HepG2 (cell line): ENCODE measurements around the gene L3MBTL1. TPM values are rescaled to one million over a fixed set of nuclear protein-coding genes. Genes with fewer than 3 reads are reported as not detected.
A peak's percentile ranks its signal among the peaks of the same experiment; 100 is the strongest.

ENCODE experiments used
- AGO2 ChIP-seq: fragments of 200-400 bp; formaldehyde crosslinking; optimal IDR thresholded peaks from 2 replicates; pipeline ENCODE3; 2017; ENCODE audit warnings: mild to moderate bottlenecking, low read depth, low read length, moderate library complexity
- ARID2 ChIP-seq: sonication (generic); formaldehyde crosslinking; IDR thresholded peaks from 2 replicates; pipeline ENCODE4 v1.8.1; 2022; ENCODE audit warnings: mild to moderate bottlenecking, missing genetic modification reagents, borderline replicate concordance
- ATF4 ChIP-seq, 2 experiments: fragments of 450-650 bp in 1 of 2; sonication (generic) in 1 of 2; formaldehyde crosslinking; IDR thresholded peaks; 2 replicates each; pipeline versions ENCODE4 v1.5.0 to v1.8.0; 2020 to 2022; ENCODE audit warnings: mild to moderate bottlenecking in 1 of 2, missing genetic modification reagents in 1 of 2
- CENPX ChIP-seq: sonication (generic); formaldehyde crosslinking; IDR thresholded peaks from 2 replicates; pipeline ENCODE4 v1.9.0; 2021; ENCODE audit warnings: mild to moderate bottlenecking, missing genetic modification reagents, moderate library complexity
- FOSL2 ChIP-seq: sonication (generic); formaldehyde crosslinking; IDR thresholded peaks from 2 replicates; pipeline ENCODE4 v1.4.0; 2020; ENCODE audit warnings: missing genetic modification reagents
- MBD4 ChIP-seq: IDR thresholded peaks from 2 replicates; pipeline ENCODE4 v1.6.1; 2012; ENCODE audit warnings: low read length, inconsistent platforms, borderline replicate concordance
- PHF21A ChIP-seq: sonication (generic); formaldehyde crosslinking; IDR thresholded peaks from 2 replicates; pipeline ENCODE4 v1.5.0; 2020; ENCODE audit warnings: mild to moderate bottlenecking, missing genetic modification reagents
- RBM39 ChIP-seq: fragments of 200-400 bp; formaldehyde crosslinking; IDR thresholded peaks from one replicate; pipeline ENCODE4 v1.6.1; 2018; ENCODE audit warnings: antibody characterized with exemption, mild to moderate bottlenecking, low read depth, low read length; ENCODE audit not compliant: poor library complexity, severe bottlenecking
- RCOR2 ChIP-seq: IDR thresholded peaks from 2 replicates; pipeline ENCODE4 v1.6.1; 2016; ENCODE audit warnings: missing biosample characterization, missing genetic modification reagents
- RFXANK ChIP-seq: IDR thresholded peaks from 2 replicates; pipeline ENCODE4 v1.6.1; 2016
- SAP130 ChIP-seq: IDR thresholded peaks from 2 replicates; pipeline ENCODE4 v1.6.1; 2016; ENCODE audit warnings: low read depth
- TRIM22 ChIP-seq: fragments of 450-650 bp; IDR thresholded peaks from 2 replicates; pipeline ENCODE4 v1.6.1; 2017
- ZBTB20 ChIP-seq: sonication (generic); formaldehyde crosslinking; IDR thresholded peaks from 2 replicates; pipeline ENCODE4 v1.8.1; 2023; ENCODE audit warnings: missing genetic modification reagents, low read depth, mild to moderate bottlenecking, borderline replicate concordance
- ZFP90 ChIP-seq: sonication (generic); formaldehyde crosslinking; IDR thresholded peaks from 2 replicates; pipeline ENCODE4 v1.8.0; 2022; ENCODE audit warnings: missing genetic modification reagents, mild to moderate bottlenecking, inconsistent platforms, borderline replicate concordance
- ZNF232 ChIP-seq: sonication (generic); formaldehyde crosslinking; IDR thresholded peaks from 2 replicates; pipeline ENCODE4 v1.4.0; 2020; ENCODE audit warnings: missing genetic modification reagents, borderline replicate concordance
- ZNF264 ChIP-seq: sonication (generic); formaldehyde crosslinking; IDR thresholded peaks from 2 replicates; pipeline ENCODE4 v1.4.0; 2020; ENCODE audit warnings: missing genetic modification reagents
- ZNF292 ChIP-seq: sonication (generic); formaldehyde crosslinking; IDR thresholded peaks from 2 replicates; pipeline ENCODE4 v1.8.1; 2022; ENCODE audit warnings: mild to moderate bottlenecking, low read depth, missing genetic modification reagents, borderline replicate concordance
- ZNF605 ChIP-seq: sonication (generic); formaldehyde crosslinking; IDR thresholded peaks from 2 replicates; pipeline ENCODE4 v1.8.0; 2022; ENCODE audit warnings: mild to moderate bottlenecking, missing genetic modification reagents
- polyA plus RNA-seq, 8 experiments: library from polyadenylated mRNA; depleted of rRNA in 3 of 8; stranded (reverse) in 7 of 8; unstranded in 1 of 8; fragments of >200 nt; fragmentation: Illumina TruSeq in 4 of 8; extraction: Trizol in 4 of 8; gene quantifications; 2 replicates each; pipeline versions ENCODE4 v1.2.1 to v1.2.3, GENCODE V29; 2011 to 2016; ENCODE audit warnings: low read depth in 4 of 8, missing spikeins in 1 of 8, mixed read lengths in 1 of 8; ENCODE audit not compliant: insufficient read depth in 1 of 8
- total RNA-seq, 5 experiments: library from RNA; depleted of rRNA; stranded (reverse); fragments of >200 nt; fragmentation: Illumina TruSeq; extraction: Trizol; gene quantifications; 2 replicates each; pipeline ENCODE4 v1.2.3, GENCODE V29; 2016; ENCODE audit warnings: low read depth in 1 of 5
- TF ChIP-seq, protein P1 (sequence below): IDR thresholded peaks from 2 replicates; pipeline ENCODE4 v1.6.1; 2016; ENCODE audit warnings: missing compliant biosample characterization, missing genetic modification reagents, borderline replicate concordance
- TF ChIP-seq, protein P2 (sequence below): sonication (generic); formaldehyde crosslinking; IDR thresholded peaks from 2 replicates; pipeline ENCODE4 v1.4.0; 2020; ENCODE audit warnings: missing genetic modification reagents
- TF ChIP-seq, protein P3 (sequence below): sonication (generic); formaldehyde crosslinking; IDR thresholded peaks from 2 replicates; pipeline ENCODE4 v1.5.1; 2020; ENCODE audit warnings: missing genetic modification reagents, mild to moderate bottlenecking, borderline replicate concordance

L3MBTL1 gene
- total and polyA plus RNA-seq, 2 of the 13 experiments (the other 11 are each of a cell fraction or from before 2014, with no cell fraction given): 9.0 to 17.8 TPM

- TF ChIP-seq, protein P1, sequence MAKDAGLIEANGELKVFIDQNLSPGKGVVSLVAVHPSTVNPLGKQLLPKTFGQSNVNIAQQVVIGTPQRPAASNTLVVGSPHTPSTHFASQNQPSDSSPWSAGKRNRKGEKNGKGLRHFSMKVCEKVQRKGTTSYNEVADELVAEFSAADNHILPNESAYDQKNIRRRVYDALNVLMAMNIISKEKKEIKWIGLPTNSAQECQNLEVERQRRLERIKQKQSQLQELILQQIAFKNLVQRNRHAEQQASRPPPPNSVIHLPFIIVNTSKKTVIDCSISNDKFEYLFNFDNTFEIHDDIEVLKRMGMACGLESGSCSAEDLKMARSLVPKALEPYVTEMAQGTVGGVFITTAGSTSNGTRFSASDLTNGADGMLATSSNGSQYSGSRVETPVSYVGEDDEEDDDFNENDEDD (CRISPR knock-in tag): no peak
- TF ChIP-seq RCOR2 (CRISPR knock-in tag) (no peak), ZNF232 (CRISPR knock-in tag) (peak; percentile 67), PHF21A (CRISPR knock-in tag) (no peak), CENPX (CRISPR knock-in tag) (no peak), RFXANK (no peak), ZNF264 (CRISPR knock-in tag) (no peak), ZNF605 (no peak), ZBTB20 (CRISPR knock-in tag) (no peak), RBM39 (peak; percentile 47), MBD4 (no peak), FOSL2 (CRISPR knock-in tag) (peak; percentile 35), ARID2 (CRISPR knock-in tag) (no peak; the same call in 1 of the 2 replicates), ATF4 (CRISPR knock-in tag; IDR thresholded peaks at IDR 0.05) (no peak), ZFP90 (CRISPR knock-in tag) (0 out of 2 replicates have a peak, but pooled peaks have one; percentile 71), ZNF292 (peak; percentile 75; the same call in 1 of the 2 replicates), AGO2 (peak; percentile 24), SAP130 (CRISPR knock-in tag) (peak; percentile 70), TRIM22 (no peak)
- TF ChIP-seq, protein P2, sequence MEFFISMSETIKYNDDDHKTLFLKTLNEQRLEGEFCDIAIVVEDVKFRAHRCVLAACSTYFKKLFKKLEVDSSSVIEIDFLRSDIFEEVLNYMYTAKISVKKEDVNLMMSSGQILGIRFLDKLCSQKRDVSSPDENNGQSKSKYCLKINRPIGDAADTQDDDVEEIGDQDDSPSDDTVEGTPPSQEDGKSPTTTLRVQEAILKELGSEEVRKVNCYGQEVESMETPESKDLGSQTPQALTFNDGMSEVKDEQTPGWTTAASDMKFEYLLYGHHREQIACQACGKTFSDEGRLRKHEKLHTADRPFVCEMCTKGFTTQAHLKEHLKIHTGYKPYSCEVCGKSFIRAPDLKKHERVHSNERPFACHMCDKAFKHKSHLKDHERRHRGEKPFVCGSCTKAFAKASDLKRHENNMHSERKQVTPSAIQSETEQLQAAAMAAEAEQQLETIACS (CRISPR knock-in tag): peak; percentile 31
- TF ChIP-seq, protein P3, sequence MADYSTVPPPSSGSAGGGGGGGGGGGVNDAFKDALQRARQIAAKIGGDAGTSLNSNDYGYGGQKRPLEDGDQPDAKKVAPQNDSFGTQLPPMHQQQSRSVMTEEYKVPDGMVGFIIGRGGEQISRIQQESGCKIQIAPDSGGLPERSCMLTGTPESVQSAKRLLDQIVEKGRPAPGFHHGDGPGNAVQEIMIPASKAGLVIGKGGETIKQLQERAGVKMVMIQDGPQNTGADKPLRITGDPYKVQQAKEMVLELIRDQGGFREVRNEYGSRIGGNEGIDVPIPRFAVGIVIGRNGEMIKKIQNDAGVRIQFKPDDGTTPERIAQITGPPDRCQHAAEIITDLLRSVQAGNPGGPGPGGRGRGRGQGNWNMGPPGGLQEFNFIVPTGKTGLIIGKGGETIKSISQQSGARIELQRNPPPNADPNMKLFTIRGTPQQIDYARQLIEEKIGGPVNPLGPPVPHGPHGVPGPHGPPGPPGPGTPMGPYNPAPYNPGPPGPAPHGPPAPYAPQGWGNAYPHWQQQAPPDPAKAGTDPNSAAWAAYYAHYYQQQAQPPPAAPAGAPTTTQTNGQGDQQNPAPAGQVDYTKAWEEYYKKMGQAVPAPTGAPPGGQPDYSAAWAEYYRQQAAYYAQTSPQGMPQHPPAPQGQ (CRISPR knock-in tag): no peak
Measured at GRCh38 chr20:43538878-43539700, 31.6 kb downstream of the L3MBTL1 start (continued).
